Calu3 (cell line): ENCODE measurements around the gene CLDN19. TPM values are rescaled to one million over a fixed set of nuclear protein-coding genes. Genes with fewer than 3 reads are reported as not detected.
A peak's percentile ranks its signal among the peaks of the same experiment; 100 is the strongest.
"Not testable (repeated sequence)": the region's sequence is repeated elsewhere in the genome, so short reads cannot be mapped to it uniquely, and the experiment has no call there.

Experiments
- BruUV-seq: library from RNA; stranded (reverse); fragments of 400-500 nt; replicated peaks from 2 replicates; lab custom pipeline; 2021; lab: Mats Ljungman, UMichigan
- CTCF ChIA-PET: fragments of 300-600 bp; sonication (Branson Sonifier 250); formaldehyde crosslinking; loops from one replicate; lab custom pipeline; 2022; ENCODE audit warnings: antibody characterized with exemption; lab: Charles Lee
- DNase-seq: peaks from one replicate; pipeline ENCODE4 v3.0.0; 2022
- H3K27ac Mint-ChIP-seq: one replicate; pipeline ENCODE4 v1.8.0; 2022; ENCODE audit warnings: mixed read lengths; ENCODE audit not compliant: unreplicated experiment
- H3K27me3 Mint-ChIP-seq: one replicate; pipeline ENCODE4 v1.8.0; 2022; ENCODE audit warnings: mixed read lengths; ENCODE audit not compliant: unreplicated experiment
- H3K36me3 Mint-ChIP-seq: one replicate; pipeline ENCODE4 v1.8.0; 2022; ENCODE audit warnings: mild to moderate bottlenecking, moderate library complexity, mixed read lengths; ENCODE audit not compliant: insufficient read depth, unreplicated experiment
- H3K4me1 Mint-ChIP-seq: one replicate; pipeline ENCODE4 v1.8.0; 2022; ENCODE audit warnings: mild to moderate bottlenecking, low read depth, mixed read lengths; ENCODE audit not compliant: unreplicated experiment
- H3K4me3 Mint-ChIP-seq: one replicate; pipeline ENCODE4 v1.8.0; 2022; ENCODE audit warnings: mild to moderate bottlenecking, low read depth, moderate library complexity, mixed read lengths; ENCODE audit not compliant: unreplicated experiment
- H3K9me3 Mint-ChIP-seq: one replicate; pipeline ENCODE4 v1.8.0; 2022; ENCODE audit warnings: low read depth, mixed read lengths; ENCODE audit not compliant: unreplicated experiment
- intact Hi-C: fragments of 100-400 bp; cut with micrococcal nuclease; formaldehyde crosslinking; loops from one replicate; pipeline ENCODE4 v1.10.0; 2022; ENCODE audit not compliant: unreplicated experiment
- total RNA-seq: library from RNA; stranded (reverse); gene quantifications from 2 replicates; pipeline ENCODE4 v1.2.3, GENCODE V29; 2022
- TF ChIP-seq, protein P1 (sequence below): fragments of 200-600 bp; IDR thresholded peaks from one replicate; pipeline ENCODE4 v1.8.0; 2022; ENCODE audit warnings: antibody characterized with exemption; ENCODE audit not compliant: unreplicated experiment

CLDN19 gene
- total RNA-seq, 1 experiment from 2014 or later: not detected

DNA sequence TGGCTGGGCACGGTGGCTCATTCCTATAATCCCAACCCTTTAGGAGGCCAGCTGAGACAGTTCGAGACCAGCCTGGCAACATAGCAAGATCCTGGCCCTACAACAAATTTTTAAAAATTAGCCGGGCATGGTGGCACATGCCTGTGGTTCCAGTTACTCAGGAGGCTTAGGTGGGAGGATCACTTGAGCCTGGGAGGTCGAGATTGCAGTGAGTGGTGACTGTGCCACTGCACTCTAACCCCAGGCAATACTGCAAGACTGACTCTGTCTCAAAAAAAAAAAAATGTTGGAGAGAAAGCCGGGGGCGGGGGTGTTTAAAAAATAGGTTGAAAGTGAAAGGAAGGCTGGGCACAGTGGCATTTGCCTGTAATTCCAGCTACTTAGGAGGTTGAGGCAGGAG, 16.5 kb downstream of the CLDN19 start:
- Mint-ChIP-seq H3K4me3 (no peak overlapping the region), H3K27ac (no peak overlapping the region), H3K36me3 (peaks cover 11% of the 10 kb centered on the region), H3K4me1 (peaks cover 9% of the 10 kb centered on the region), H3K9me3 (no peaks in the 10 kb centered on the region), H3K27me3 (no peaks in the 10 kb centered on the region)
- CTCF ChIA-PET: interaction anchor here (0.7 kb wide), 2 partner anchors 14 to 78 kb away, joined by 4 to 7 read pairs; no protein-coding TSS in a partner anchor
- BruUV-seq: no TSS peak
- intact Hi-C loops: no loop called here
- TF ChIP-seq, protein P1, sequence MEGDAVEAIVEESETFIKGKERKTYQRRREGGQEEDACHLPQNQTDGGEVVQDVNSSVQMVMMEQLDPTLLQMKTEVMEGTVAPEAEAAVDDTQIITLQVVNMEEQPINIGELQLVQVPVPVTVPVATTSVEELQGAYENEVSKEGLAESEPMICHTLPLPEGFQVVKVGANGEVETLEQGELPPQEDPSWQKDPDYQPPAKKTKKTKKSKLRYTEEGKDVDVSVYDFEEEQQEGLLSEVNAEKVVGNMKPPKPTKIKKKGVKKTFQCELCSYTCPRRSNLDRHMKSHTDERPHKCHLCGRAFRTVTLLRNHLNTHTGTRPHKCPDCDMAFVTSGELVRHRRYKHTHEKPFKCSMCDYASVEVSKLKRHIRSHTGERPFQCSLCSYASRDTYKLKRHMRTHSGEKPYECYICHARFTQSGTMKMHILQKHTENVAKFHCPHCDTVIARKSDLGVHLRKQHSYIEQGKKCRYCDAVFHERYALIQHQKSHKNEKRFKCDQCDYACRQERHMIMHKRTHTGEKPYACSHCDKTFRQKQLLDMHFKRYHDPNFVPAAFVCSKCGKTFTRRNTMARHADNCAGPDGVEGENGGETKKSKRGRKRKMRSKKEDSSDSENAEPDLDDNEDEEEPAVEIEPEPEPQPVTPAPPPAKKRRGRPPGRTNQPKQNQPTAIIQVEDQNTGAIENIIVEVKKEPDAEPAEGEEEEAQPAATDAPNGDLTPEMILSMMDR: no peak
- DNase-seq: no peak

DNA sequence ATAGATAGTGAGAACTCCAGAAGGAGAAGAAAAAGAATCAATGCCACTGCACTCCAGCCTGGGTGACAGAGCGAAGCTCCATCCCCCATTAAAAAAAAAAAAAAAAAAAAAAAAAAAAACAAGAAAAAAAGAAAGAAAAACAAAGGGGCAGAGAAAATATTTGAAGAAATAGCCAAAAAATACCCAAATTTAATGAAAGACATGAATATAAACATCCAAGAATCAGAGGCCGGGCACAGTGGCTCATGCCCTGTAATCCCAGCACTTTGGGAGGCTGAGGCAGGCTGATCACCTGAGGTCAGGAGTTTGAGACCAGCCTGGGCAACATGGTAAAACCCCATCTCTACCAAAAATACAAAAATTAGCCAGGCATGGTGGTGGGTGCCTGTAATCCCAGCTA, 17.6 kb downstream of the CLDN19 start:
- H3K4me1 Mint-ChIP-seq, H3K4me3 Mint-ChIP-seq, BruUV-seq, H3K27ac Mint-ChIP-seq, H3K27me3 Mint-ChIP-seq, DNase-seq, intact Hi-C loops, H3K9me3 Mint-ChIP-seq: not testable (repeated sequence)
- CTCF ChIA-PET: interaction anchor here (0.6 to 0.7 kb wide), 2 partner anchors 344 to 461 kb away, joined by 4 to 6 read pairs; no protein-coding TSS in a partner anchor
- H3K36me3 Mint-ChIP-seq: peaks cover 18% of the 10 kb centered on the region

DNA sequence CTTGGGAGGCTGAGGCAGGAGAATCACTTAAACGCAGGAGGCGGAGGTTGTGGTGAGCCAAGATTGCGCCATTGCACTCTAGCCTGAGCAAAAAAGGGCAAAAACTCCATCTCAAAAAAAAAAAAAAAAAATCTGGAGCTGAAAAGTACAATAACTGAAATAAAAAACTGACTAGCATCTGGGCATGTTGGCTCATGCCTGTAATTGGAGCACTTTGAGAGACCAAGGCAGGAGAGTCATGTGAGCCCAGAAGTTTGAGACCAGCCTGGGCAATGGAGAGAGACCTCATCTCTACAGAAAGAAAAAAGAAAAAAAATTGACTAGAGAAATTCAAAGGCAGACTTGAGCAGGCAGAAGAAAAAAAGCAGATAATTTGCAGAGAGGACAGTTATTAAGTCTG, 18.1 kb downstream of the CLDN19 start:
- CTCF ChIA-PET: interaction anchor here (0.6 to 0.7 kb wide), 2 partner anchors 345 to 461 kb away, joined by 4 to 6 read pairs; no protein-coding TSS in a partner anchor
- intact Hi-C loops: no loop called here
- peaks cover 9% of the 10 kb centered on the region for H3K4me1 Mint-ChIP-seq
- H3K27ac Mint-ChIP-seq: no peak overlapping the region
- DNase-seq: no peak
- no peaks in the 10 kb centered on the region for H3K27me3 Mint-ChIP-seq
- TF ChIP-seq, protein P1: no peak
- BruUV-seq: no TSS peak
- peaks cover 18% of the 10 kb centered on the region for H3K36me3 Mint-ChIP-seq
- no peaks in the 10 kb centered on the region for H3K9me3 Mint-ChIP-seq
- H3K4me3 Mint-ChIP-seq: no peak overlapping the region

DNA sequence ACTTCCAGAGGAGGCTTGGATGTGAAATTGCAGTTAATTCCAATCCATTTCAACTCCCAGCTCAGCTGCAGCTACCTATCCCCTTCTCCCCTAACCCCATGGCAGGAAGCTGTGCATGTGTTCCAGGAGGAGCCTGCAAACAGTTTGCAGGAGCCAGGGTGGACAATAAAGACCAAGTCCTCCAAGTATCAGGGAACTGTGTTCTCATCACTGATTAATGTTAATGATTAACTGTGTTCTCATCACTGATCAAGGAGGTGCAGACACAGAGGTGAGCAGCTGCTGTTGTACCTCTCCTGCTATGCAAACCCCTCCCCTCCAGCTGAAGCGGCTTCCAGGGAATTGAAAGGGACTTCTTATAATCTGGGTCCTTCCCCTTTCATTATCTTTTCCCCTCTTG, 19.2 kb downstream of the CLDN19 start:
- BruUV-seq: no TSS peak
- Mint-ChIP-seq H3K27ac (peak overlapping the region; percentile 29), H3K36me3 (peaks cover 28% of the 10 kb centered on the region), H3K4me1 (peaks cover 9% of the 10 kb centered on the region), H3K9me3 (no peaks in the 10 kb centered on the region), H3K4me3 (no peak overlapping the region), H3K27me3 (no peaks in the 10 kb centered on the region)
- CTCF ChIA-PET: no interaction called here
- TF ChIP-seq, protein P1: no peak
- DNase-seq: no peak
- intact Hi-C loops: no loop called here

DNA sequence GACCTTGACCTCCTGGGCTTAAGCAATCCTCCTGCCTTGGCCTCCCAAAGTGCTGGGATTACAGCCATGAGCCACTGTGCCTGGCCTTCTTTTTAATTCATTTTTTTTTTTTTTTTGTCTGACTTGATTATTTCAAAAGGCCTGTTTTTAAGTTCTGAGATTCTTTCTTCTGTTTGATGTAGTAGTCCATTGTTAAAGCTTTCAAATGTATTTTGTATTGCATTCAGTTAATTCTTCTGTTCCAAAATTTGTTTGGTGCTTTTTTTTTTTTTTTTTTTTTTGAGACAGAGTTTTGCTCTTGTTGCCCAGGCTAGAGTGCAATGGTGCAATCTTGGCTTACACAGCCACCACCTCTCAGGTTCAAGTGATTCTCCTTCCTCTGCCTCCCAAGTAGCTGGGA, 25.6 kb downstream of the CLDN19 start:
- BruUV-seq, H3K4me3 Mint-ChIP-seq, H3K9me3 Mint-ChIP-seq, H3K27me3 Mint-ChIP-seq, intact Hi-C loops, H3K27ac Mint-ChIP-seq, CTCF ChIA-PET, DNase-seq: not testable (repeated sequence)
- H3K36me3 Mint-ChIP-seq: peaks cover 64% of the 10 kb centered on the region
- peaks cover 19% of the 10 kb centered on the region for H3K4me1 Mint-ChIP-seq
